ENCODE data around the gene INSC.

DNA sequence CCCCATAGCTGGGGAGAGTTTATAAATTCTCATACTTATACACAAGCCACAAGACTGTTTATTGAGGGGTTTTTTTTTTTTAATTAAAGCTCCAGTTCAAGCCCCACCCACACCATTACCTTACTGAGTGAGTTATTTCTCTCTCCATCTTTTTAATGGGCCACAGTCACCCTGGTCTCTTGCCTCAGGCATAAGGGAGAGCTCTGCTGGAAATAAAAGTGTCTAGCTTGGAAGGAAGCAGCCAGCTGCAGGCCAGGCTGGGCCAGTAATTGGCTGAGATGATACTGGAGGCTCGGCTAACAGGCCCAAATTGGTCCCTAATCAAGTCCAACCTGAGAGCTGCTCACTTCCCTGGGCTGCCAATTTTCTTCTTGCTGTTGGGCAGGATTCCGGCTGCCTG, 174.1 kb downstream of the INSC start:
- TF ChIP-seq EZH2phosphoT487 (IDR thresholded peaks at IDR 0.05; ENCODE audit: insufficient read depth, low read depth): no peak
- TF ChIP-seq EZH2 (IDR thresholded peaks at IDR 0.05; ENCODE audit: insufficient read depth, poor library complexity, severe bottlenecking): no peak

Data from GM23248 (cell line).